ENCODE results near the gene SIRPB2.
"Not testable (repeated sequence)": the region's sequence is repeated elsewhere in the genome, so short reads cannot be mapped to it uniquely, and the experiment has no call there.

SIRPB2 gene

DNA sequence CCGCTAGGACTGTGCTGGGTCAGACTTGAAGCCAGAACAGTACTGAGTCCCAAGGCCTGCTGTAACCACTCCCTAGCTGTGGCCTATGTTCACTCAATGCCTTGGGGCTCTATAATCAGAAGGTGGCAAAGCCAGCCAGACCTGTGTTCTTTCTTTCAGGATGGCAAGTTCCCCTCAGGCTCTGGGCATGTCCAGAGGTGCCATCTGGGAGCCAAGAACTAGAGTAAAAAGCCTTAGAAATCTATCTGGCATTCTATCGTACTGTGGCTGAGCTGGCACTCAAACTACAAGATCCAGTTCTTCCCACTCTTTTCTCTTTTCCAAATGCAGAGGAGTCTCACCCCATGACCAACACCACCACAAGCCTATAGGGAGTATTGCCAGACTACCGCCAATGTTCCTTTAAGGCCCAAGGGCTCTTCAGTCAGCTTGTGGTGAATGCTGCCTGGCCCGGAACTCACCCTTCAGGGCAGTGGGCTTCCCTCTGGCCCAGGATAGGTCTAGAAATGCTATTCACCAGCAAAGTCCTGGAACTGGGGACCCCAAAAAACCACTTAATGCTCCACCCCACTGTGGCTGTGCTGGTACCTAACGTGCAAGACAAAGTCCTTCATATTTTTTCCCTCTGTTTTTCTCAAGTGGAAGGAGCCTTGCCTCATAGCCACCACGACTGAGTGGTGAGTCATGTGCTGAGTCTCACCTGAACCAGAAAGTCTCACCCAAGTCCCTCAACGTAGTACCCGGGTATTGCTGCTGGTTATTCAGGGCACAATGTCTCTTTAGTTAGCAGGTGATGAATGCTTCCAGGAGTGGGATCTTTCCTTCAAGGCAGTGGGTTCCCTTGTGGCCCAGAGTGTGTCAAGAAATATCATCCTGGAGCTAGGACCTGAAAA, 8.6 kb upstream of the SIRPB2 start:
- no peak for DNase-seq (ENCODE audit: low read depth in 2 of 2)

DNA sequence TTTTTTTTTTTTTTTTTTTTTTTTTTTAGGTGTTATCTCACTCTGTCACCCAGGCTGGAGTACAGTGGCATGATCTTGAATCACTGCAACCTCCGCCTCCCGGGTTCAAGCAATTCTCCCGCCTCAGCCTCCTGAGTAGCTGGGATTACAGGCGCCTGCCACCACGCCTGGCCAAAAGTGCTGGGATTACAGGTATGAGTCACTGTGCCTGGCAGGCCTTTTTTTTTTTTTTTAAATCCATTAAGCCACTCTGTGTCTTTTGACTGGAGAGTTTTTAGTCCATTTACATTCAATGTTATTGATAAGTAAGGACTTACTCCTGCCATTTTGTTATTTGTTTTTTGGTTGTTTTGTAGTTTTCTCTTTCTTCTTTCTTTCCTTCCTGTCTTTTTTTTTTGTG, 6.2 kb upstream of the SIRPB2 start:
- not testable (repeated sequence) for DNase-seq (ENCODE audit: low read depth in 2 of 2)

DNA sequence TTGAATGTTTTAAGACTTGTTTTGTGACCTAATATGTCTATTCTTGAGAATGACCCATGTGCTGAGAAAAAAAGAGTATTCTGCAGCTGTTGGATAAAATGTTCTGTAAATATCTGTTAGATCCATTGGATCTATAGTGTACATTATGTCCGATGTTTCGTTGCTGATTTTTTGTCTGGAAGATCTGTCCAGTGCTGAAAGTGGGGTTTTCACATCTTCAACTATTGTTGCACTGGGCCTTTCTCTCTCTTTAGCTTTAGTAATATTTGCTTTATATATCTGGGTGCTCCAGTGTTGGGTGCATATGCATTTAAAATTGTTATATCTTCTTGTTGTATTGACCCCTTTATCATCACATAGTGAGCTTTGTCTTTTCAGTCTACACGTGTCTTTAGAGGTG, 5.7 kb upstream of the SIRPB2 start:
- DNase-seq (ENCODE audit: low read depth in 2 of 2): no peak

DNA sequence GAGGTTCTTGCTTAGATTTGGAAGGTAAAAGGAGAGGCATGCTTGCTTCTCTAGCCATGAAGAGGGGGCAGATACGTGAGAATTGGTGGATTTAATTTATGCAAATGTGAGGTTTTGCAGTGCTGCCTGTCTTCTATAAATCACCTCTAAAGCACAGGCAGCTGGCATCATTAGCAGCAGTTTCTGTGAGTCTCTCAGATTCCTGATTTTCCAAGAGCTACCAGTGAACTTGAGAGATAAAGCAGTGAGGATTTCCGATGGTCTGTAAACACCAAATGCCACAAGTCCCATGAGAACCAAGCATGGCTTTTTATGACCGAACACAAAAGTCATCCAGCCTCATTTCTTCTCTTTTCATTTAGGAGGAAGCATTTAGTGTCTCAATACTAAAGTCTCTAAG, 3.2 kb upstream of the SIRPB2 start:
- DNase-seq (ENCODE audit: low read depth in 2 of 2): no peak

DNA sequence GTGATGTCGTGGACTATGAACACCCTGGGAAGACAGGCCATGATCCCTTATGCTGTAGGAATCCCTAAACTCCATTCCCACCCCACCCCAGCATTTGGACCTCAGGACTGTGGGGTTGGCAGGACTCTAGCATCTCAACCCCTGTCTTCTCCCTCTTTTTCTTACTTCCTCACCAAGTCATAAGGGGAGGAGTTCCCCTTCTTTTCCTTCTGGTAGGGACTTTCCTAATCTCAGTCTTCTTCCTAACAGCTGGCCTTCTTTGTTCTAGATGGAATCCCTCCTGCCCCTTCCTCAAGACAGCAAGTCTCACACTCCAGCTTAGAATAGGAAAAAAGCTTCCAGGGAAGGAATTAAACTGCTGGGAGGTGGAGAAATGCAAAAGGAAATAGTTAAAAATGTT, 2.3 kb upstream of the SIRPB2 start:
- no peak for DNase-seq (ENCODE audit: low read depth in 2 of 2)

DNA sequence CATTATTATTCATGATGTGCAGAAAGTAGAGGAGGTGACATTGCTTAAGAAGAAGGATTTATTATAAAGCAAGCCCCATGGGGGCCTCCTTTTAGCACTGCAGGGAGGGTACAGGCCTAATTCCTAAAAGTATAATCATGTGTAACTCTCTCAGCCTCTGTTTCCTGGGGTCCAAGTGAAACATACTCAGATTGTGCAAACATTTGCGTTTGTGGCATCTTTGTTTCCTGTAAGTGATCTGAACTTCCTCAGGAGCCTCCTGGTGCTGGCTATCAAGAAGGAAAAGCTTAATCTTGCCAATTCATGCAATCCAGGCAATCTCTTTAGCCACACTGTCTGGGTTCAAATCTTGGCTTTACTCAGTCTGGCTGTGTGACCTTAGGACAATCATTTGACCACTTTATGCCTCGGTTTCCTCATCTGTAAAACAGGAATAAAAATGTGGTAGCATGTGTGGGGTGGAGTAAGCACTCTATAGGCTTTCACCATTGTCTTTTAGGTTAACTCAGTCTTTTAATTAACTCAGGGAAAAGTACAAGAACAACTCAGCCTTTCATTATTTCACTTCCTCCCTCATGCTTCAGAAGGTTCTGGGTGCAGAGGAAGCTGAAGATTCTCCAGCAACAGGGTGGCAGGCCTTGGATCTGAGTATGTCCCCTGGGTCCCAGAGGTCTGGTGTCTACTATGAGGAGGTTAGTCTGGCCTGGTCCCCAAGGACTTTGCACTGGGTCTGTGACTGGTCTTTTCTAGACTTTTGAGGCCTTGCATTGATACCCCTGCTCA, 831 bp upstream of the SIRPB2 start:
- DNase-seq (ENCODE audit: low read depth in 2 of 2): no peak

DNA sequence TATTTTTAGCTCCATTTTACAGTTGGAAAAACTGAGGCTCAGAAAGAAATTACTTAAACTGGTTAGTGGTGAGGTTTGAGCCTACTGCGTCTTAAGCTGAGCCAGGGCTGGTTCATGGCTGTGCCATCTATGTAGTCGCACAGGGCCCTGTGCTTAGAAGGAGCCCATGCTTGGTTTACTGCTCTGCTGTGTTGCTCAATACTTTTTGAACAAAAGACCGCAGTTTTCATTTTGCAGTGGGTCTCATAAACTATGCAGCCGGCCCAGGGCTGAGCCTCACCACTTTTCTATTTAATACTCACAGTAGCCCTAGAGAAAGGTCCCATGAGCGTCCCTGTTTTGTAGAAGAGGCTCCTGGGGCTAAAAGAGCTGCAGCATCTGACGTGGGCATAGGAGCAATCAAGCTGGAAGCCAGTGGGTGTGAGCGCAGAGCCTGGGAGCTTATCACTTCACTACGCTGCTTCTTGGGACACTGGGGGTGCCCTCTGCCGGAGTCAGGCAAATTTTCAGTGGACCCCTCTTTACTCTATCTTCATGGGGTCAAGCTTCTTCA, 501 bp downstream of the SIRPB2 start:
- no peak for DNase-seq (ENCODE audit: low read depth in 2 of 2)

DNA sequence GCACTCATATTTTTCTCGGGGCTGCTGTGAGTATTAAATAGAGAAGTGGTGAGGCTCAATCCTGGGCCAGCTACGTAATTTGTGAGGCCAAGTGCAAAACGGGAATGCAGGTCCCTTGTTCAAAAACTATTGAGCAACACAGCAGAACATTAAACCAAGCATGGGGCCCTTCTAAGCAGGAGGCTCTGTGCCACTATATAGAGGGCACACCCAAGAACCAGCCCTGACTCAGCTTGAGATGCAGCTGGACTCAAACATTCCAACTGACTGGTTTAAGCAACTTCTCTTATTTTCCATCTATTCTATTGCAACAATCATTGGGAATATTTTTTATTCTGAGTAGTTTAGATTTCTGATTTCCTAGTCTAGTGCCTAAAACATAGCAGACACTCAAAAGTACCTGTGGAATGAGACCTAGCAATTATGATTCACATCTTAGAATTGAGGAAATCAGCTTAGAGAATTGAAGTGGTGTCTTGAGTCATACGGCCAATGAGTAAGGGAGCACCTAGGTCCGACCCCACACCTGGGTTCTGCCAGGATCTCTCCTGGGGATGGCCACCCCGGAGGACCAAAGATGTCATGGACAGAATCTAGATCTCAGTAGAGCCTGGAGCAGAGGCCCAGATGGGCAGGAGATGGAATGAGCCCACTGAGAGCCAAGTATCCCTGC, 1.3 kb downstream of the SIRPB2 start:
- no peak for DNase-seq (ENCODE audit: low read depth in 2 of 2)

DNA sequence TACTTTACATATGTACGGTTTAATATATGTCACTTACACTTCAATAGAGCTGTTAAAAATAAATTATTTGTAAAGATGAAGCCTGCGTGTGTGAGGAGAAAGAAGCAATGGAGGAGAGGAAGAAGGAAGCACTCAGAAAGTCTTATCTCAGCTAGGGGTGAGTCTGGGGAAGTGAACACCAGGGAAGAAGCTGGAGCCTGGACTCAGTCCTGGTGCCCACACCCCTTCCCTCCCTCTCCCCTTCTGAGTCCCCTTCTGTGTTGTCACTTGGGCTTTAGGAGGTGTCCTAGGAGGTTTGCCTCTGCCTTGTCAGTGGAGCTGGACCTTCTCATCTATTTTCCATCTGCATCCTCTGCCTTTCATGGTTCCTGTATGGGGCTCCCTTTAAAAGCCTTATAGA, 1.9 kb downstream of the SIRPB2 start:
- no peak for DNase-seq (ENCODE audit: low read depth in 2 of 2)

DNA sequence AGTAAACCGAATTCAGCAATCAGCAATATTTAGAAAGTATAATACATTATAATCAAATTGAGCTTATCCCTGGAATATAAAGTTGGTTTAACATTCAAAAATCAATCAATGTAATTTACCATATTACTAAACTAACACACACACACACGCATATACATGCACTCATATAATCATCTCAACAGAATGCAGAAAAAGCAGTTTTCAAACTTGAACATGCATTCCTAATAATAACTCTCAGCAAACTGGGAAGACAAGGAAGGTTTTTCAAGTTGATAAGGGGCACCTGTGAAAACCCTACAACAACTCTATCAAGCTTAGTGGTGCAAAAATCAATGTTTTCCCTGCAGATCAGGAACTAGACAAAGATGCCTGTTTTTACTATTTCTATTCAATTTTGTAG, 4.7 kb downstream of the SIRPB2 start:
- no peak for DNase-seq (ENCODE audit: low read depth in 2 of 2)

DNA sequence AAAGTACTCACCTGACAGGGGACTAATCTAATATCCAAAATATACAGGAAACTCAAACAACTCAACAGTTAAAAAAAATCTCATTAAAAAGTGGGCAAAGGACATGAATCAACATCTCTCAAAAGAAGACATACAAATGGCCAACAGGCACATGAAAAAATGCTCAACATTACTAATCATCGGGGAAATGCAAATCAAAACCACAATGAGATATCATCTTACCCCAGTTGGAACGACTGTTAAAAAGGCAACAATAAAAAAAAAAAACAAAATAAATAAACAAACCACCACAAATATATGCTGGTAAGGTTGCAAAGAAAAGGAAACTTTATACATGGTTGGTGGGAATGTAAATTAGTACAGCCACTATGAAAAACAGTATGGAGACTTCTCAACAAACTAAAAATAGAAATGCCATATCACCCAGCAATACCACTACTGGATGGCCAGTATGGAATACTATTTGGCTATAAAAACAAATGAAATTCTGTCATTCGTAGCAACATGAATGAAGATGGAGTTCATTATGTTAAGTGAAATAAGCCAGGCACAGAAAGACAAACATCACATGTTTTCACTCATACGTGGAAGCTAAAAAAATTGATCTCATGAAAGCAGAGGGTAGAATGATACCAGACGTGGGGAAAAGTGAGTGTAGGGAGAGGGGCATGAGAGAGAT, 6.6 kb downstream of the SIRPB2 start:
- DNase-seq (ENCODE audit: low read depth in 2 of 2): no peak

DNA sequence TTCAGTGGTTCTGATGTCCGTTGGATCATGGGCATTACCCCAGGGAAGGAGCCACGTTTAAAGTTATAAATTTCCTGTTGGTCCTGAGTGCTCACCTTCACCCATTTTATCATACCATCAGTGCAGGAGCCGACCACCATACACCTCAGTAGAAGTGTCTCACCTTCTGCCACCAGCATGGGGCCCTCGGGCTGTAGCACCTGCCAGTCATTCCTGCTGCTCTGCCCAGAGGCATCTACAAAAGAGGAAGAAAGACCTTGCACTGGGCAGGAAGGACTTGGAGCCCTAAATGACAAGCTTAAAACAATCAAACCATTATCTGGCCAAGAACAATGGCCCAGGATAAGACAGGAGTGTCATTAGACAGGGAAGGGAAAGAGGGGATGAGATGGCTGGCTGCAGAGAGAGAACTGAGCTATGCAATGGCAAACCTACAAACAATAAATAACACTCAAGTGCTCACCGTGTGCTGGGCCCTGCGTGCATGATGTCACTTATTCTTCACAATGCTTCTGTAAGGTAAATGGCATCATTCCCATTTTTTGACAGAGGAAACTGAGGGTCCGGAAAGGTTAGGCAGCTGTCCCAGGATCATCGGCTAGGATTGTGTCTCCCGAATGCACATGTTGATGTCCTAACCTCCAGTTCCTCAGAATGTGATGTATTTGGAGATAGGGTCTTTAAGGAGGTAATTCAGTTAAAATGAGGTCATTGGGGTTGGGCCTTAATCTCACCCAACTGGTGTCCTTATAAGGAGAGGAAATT, 11.2 kb downstream of the SIRPB2 start:
- no peak for DNase-seq (ENCODE audit: low read depth in 2 of 2)

DNA sequence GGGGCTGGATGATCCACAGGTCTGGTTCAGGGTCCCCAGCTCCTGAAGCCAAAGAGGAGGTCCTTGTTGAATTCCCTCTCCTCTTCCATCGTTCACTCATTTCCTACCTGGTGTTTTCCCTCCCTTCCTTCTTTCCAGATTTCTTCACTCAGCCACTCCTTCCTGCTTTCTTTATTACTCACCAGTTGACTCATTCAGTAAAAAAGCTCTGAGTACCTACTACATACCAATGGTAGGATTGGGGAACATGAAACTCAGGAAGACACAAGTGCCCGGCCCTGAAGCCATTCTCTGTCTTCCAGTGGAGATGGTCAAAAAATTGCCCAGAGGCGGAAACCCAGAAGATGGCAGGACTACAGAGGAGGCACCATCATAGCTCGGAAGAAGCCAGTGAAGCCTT, 12.7 kb downstream of the SIRPB2 start:
- DNase-seq (ENCODE audit: low read depth in 2 of 2): no peak

DNA sequence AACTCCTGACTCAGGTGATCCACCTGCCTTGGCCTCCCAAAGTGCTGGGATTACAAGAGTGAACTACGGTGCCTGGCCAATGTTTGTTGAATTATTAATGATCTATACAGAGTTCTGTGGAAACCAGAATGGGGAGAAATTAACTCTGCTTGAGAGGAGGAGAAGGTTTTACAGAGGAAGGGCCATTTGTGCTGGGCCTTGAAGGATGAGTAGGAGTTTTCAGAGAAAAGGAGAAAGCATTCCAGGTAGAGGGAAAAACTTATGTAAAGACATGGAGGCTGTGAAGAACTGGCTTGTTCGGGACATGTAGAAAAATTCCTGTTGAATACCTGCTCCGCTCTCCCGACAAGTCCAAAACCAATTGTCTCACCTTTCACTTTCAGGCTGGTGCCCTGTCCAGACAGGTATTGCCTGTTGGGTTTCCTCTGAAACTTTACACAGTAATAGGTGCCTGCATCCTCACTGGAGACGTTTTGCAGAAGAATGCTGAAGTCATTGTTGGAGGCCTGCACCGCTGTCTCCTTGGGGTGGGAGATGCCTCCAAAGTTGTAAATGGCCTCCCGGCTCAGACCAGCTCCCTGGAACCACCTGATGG, 13.2 kb downstream of the SIRPB2 start:
- no peak for DNase-seq (ENCODE audit: low read depth in 2 of 2)

DNA sequence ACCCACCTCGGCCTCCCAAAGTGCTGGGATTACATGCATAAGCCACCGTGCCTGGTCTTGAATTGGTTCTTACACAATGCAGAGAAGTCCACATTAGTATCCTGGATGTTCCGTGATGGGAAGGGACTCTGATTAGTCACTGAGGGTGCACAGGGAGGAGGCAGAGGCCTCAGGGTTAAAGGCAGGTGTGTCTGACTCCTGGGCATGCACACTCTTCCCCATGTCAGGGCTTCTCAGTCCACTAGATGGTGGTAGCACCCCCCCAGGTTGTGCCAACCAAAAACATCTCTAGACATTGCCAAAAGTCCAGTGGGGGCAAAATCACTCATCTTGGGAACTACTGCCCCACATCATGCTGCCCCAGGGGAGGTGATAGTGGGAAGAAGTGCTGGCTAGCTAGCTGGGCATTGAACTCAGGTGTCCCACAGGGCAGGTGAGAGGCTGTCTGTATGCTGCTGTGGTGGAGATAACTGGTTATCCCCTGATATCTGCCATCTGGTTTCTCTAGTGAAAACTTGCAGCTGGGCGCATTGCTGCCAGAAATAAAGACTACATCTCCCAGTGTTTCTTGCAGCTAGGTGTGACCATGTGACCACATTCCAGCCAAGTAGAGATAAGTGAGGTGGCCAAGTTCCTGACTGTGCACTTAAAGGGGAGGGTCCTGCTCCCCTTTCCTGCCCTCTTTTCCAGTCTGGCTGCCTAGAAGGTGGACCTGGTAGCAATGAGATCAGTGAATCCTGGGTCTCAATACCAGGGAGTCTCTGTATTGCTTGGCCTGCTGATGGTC, 16.2 kb downstream of the SIRPB2 start:
- no peak for DNase-seq (ENCODE audit: low read depth in 2 of 2)

DNA sequence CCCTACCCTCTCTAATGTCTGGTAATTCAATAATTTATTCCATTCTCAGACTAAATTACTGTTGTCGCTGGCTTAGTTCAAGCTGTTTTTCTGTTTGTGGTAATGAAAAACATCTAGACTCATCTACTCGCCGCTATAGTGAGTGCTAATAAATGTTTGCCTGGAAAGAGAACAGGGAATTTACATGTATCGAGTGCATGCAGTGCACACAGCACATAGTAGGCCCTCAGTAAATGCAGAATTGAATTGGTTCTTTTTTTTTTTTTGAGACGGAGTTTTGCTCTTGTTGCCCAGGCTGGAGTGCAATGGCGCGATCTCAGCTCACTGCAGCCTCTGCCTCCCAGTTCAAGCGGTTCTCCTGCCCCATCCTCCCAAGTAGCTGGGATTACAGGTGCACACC, 16.9 kb downstream of the SIRPB2 start:
- DNase-seq (ENCODE audit: low read depth in 2 of 2): no peak

DNA sequence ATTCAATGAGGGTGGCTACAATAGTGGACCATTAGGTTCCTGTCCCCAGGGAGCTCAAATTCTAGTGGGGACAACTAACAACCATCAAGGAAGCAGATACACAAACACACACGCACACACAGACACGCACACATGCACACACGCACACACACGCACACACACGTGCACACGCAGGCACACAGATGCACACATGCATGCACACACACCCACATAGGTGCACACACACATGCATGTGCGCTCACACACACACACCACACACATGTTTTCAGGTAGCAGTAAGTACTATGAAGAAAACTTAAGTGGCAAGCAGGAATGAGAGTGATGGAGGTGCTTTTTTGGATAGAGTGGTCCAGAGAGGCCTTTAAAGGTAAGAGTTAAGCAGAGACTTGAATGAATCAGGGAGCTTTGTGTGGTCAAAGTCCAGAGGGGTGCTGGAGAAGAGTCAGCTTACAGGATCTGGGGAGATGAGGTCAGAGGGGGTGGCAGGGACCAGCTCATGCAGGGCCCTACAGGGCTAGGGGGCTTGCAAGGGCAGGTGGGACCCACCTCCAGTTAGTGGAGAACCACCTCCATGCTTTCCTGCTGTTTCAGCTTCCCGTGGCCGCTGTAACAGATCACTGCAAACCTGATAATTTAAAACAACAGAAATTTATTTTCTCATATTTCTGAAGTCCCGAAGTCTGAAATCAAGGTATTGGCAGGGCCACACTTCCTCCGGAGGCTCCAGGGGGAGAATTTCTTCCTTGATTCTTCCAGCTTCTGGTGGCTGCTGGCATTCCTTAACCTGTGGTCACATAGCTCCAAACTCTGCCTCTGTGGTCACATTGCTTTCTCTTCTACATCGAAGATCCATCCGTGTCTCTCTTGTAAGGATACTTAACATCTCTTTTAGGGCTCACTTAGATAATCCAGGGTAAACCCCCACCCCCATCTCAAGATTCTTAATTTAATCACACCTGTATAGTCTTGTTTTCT, 17.7 kb downstream of the SIRPB2 start:
- DNase-seq (ENCODE audit: low read depth in 2 of 2): no peak

DNA sequence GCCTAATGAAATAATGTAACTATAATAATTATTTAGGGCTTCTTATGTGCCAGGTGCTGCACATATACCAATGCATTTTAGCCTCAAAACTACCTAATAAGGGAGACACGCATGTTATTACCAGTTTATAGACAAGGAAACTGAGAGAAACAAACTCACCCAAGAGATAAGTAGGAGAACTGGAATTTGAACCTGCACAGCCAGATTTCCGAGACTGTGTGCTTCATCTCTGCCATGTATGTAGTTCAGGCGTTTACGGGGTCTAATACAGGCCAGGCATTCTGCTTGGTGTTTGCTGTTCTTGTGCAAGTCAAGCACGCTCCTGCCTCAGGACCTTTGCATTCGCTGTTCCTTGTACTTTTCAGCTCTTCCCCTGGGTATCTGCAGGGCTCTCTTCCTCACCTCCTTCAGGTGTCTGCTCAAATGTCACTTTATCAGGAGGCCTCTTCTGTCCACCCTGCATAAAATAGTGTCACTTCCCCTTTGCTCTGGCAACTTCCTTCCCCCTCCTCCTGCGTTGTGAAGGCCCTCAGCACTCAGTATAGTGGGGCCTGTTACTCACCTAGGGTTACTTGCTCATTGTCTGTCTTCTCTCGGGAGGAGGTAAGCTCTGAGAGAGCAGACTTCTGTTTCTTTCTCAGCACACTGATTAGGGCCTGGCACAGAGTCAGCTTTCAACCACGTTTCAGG, 18.5 kb downstream of the SIRPB2 start:
- DNase-seq (ENCODE audit: low read depth in 2 of 2): no peak
